Stomach (tissue), 9 donors: Measurements from ENCODE around the gene ZNF595. TPM values are rescaled to one million over a fixed set of nuclear protein-coding genes. Genes with fewer than 3 reads are reported as not detected.

Experiments
- DNase-seq, 2 donors: peaks; one replicate each; pipeline versions ENCODE4 v3.0.0 to v3.0.0-alpha.2; 2013 to 2019
- H3K27ac ChIP-seq, 5 donors: fragments of 200-600 bp in 4 of 5; sonication (generic) in 4 of 5; one replicate each; pipeline ENCODE4 v1.5.1; 2013 to 2019; ENCODE audit warnings: mild to moderate bottlenecking in 1 of 5, moderate library complexity in 1 of 5
- H3K27me3 ChIP-seq, 3 donors: fragments of 200-600 bp; sonication (generic); one replicate each; pipeline ENCODE4 v1.5.1; 2017 to 2019; ENCODE audit warnings: mixed run types in 1 of 3
- H3K36me3 ChIP-seq, 4 donors: fragments of 200-600 bp; sonication (generic); 1 replicate in 3 of 4; 2 replicates in 1 of 4; pipeline ENCODE4 v1.5.1; 2016 to 2019
- H3K4me1 ChIP-seq, 4 donors: fragments of 200-600 bp; sonication (generic); one replicate each; pipeline ENCODE4 v1.5.1; 2016 to 2019
- H3K4me3 ChIP-seq, 4 donors: fragments of 200-600 bp; sonication (generic) in 3 of 4; one replicate each; pipeline ENCODE4 v1.5.1; 2016 to 2019; ENCODE audit warnings: mild to moderate bottlenecking in 1 of 4
- H3K9me3 ChIP-seq, 4 donors: fragments of 200-600 bp; sonication (generic); one replicate each; pipeline ENCODE4 v1.5.1; 2016 to 2019
- CTCF ChIP-seq, 7 experiments: fragments of 450-650 bp in 4 of 7; fragments of 200-600 bp in 3 of 7; sonication (generic) in 3 of 7; IDR thresholded peaks; one replicate each; pipeline ENCODE4 v1.5.1; 2016 to 2019; ENCODE audit warnings: antibody characterized with exemption in 7 of 7, control low read depth in 2 of 7, mild to moderate bottlenecking in 1 of 7
- EP300 ChIP-seq: sonication (generic); formaldehyde crosslinking; IDR thresholded peaks from one replicate; pipeline ENCODE4 v1.6.1; 2017; ENCODE audit warnings: antibody characterized with exemption
- POLR2A ChIP-seq, 4 donors: fragments of 450-650 bp; IDR thresholded peaks; one replicate each; pipeline ENCODE4 v1.6.1; 2016; ENCODE audit warnings: antibody characterized with exemption in 4 of 4, control low read depth in 2 of 4, mild to moderate bottlenecking in 1 of 4, moderate library complexity in 1 of 4
- POLR2AphosphoS5 ChIP-seq, 3 donors: sonication (generic); formaldehyde crosslinking; IDR thresholded peaks; one replicate each; pipeline ENCODE4 v1.6.1; 2016; ENCODE audit warnings: antibody characterized with exemption in 3 of 3
- WGBS, 5 donors: extraction: QIAGEN DNeasy Blood & Tissue Kit in 3 of 5; methylation state at CpG; one replicate each; pipeline versions ENCODE4 v1.1.5 to v1.1.7; 2013 to 2018; 5-methylcytosine and 5-hydroxymethylcytosine counted together
- intact Hi-C: fragments of 100-400 bp; cut with DNase I; formaldehyde crosslinking; loops from one replicate; pipeline ENCODE4 v1.15.1; 2023; ENCODE audit warnings: low total_unique reads
- polyA plus RNA-seq, 3 donors: library from polyadenylated mRNA; stranded (reverse); fragments of 200-250 nt; gene quantifications; one replicate each; pipeline ENCODE4 v1.2.3, GENCODE V29; 2013
- total RNA-seq, 5 donors: library from RNA; depleted of rRNA; stranded (reverse); fragments of >200 nt; gene quantifications; one replicate each; pipeline versions ENCODE4 v1.1.0 to v1.2.3, GENCODE V29; 2014 to 2016
- donor health status: healthy with polysubstance abuse.
- donor health status: Bipolar disorder and iron deficiency.
- donor health status: healthy.

The ZNF595 gene
- total and polyA plus RNA-seq, 8 donors, result 4.5 to 58.3 (median 9.1) TPM

DNA sequence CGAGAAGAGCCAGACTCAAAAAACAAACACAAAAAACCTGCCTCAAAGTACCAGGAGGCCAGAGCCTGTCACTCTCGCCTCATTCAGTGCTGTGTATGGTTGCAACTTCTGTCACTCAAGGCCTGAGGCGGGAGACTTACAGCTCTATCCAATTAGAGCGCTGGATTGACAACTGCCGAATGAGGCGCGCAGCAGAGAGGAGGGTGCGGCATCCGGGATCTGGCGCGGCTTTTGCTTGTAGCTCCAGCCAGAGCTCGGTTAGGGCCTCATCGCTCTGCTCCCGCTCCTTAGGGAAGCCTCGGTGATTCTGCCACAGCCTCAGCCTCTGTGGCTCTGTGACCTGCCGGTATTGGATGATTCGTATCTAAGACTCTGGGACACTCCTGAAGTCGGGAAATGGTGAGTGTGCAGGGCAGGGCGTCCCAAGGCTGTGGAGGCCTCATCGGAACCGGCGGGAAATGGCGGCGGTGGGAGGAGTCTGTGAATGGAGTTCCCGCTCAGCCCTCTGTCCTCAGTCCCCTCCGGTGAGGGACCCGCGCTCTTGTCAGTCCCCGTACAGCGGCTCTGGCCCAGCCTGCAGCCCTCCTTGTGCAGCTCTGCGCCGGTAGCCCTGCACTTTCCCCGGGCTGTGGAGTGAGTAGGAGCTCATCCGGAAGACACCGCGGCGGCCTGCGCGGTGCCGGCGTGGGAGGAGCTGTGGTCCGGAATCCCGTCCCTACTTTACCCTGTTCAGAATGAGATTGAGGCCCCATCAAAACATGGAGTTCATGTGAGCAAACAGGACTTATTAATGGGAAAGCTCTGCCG, 71.4 kb downstream of the ZNF595 start, which contains the start of gene ZNF718:
Gene ZNF718, plus strand, starts transcription at position 227 of the 807 bp plus-strand sequence. Its CDS starts 170 bp downstream, at position 397.
- TF ChIP-seq POLR2A (IDR thresholded peaks at IDR 0.05) (peak in 2 of 4 donors; percentile 41 to 67), EP300 (no peak), POLR2AphosphoS5 (IDR thresholded peaks at IDR 0.05) (peak; percentile 57 to 88 (median 81)), CTCF (IDR thresholded peaks at IDR 0.05) (no peak)
- Histone ChIP-seq H3K9me3 (peaks cover 0 to 58% (median 20%) of the 10 kb centered on the region in 4 donors), H3K4me3 (peak within 1 kb of the TSS; percentile 67 to 88 (median 84)), H3K36me3 (peaks cover 4 to 24% (median 23%) of the 10 kb centered on the region in 4 donors), H3K4me1 (peaks cover 6 to 19% (median 16%) of the 10 kb centered on the region in 4 donors), H3K27me3 (no peaks in the 10 kb centered on the region), H3K27ac (peak within 1 kb of the TSS; percentile 84 to 96 (median 93))
- 0 to 9% (median 0%) methylated on average over 13 to 44 of the region's 44 CpGs for WGBS, 5 donors
- intact Hi-C loops, result no loop called here
- DNase-seq, result peak; percentile 95 to 98

- no peak for TF ChIP-seq POLR2AphosphoS5 (IDR thresholded peaks at IDR 0.05)
- no peak for TF ChIP-seq CTCF (IDR thresholded peaks at IDR 0.05)
- no peak for TF ChIP-seq EP300
- no peak for TF ChIP-seq POLR2A (IDR thresholded peaks at IDR 0.05)
- Histone ChIP-seq H3K4me1 (peaks cover 6 to 19% (median 16%) of the 10 kb centered on the region in 4 donors), H3K27ac (peak overlapping the region; percentile 84 to 96 (median 93)), H3K27me3 (no peaks in the 10 kb centered on the region), H3K4me3 (peak overlapping the region; percentile 67 to 88 (median 84)), H3K9me3 (peaks cover 0 to 58% (median 19%) of the 10 kb centered on the region in 4 donors), H3K36me3 (peaks cover 4 to 24% (median 23%) of the 10 kb centered on the region in 4 donors)
- DNase-seq, result peak; percentile 47 to 80
- intact Hi-C loops, result no loop called here
- 1 to 19% (median 1%) methylated on average over 20 to 30 of the region's 30 CpGs for WGBS, 5 donors
Measured at GRCh38 chr4:125091-125771, 72.1 kb downstream of the ZNF595 start.

DNA sequence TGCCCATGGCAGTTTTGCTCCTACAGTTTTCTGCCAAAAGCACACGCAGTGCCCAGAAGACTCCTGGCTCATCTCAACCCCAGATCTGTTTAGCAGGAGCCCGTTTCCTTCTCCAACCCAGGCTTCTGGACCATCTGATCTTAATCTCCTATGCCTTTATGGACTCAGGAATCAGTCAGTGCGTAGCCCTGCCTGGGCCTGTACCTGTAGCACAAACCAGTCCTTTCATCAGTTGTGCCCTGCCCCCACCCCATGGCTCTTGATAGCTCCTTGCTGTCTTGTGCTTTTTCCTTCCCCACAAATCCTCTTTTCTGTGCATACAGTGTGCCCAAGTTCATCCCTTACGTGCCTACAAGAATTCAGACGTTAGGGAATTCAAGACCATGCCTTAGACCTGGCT, 72.7 kb downstream of the ZNF595 start:
- peak overlapping the region; percentile 67 to 88 (median 84) for H3K4me3 ChIP-seq
- TF ChIP-seq POLR2A (IDR thresholded peaks at IDR 0.05) (no peak), EP300 (no peak)
- peaks cover 0 to 59% (median 16%) of the 10 kb centered on the region in 4 donors for H3K9me3 ChIP-seq
- peak overlapping the region in 4 of 5 donors; percentile 84 to 96 (median 92) for H3K27ac ChIP-seq
- H3K4me1 ChIP-seq, result peaks cover 6 to 19% (median 16%) of the 10 kb centered on the region in 4 donors
- no peaks in the 10 kb centered on the region for H3K27me3 ChIP-seq
- peaks cover 4 to 25% (median 23%) of the 10 kb centered on the region in 4 donors for H3K36me3 ChIP-seq
- intact Hi-C loops, result no loop called here
- peak in 1 of 2 donors; percentile 21 for DNase-seq
- WGBS, 5 donors, result 47 to 71% (median 57%) methylated on average over 5 of the region's 5 CpGs

- no peak for TF ChIP-seq CTCF (IDR thresholded peaks at IDR 0.05)
- TF ChIP-seq POLR2A (IDR thresholded peaks at IDR 0.05), result no peak
- intact Hi-C loops, result no loop called here
- peaks cover 0 to 86% (median 40%) of the 10 kb centered on the region in 4 donors for H3K9me3 ChIP-seq
- H3K36me3 ChIP-seq, result peaks cover 23 to 74% (median 58%) of the 10 kb centered on the region in 4 donors
- no peaks in the 10 kb centered on the region for H3K27me3 ChIP-seq
- no peak for DNase-seq
- no peak overlapping the region for H3K27ac ChIP-seq
- 90% methylated on average over 1 of the region's 1 CpG; no CpG with 5 or more reads in 4 of the 5 donors for WGBS, 5 donors
- no peak overlapping the region for H3K4me3 ChIP-seq
- H3K4me1 ChIP-seq, result no peaks in the 10 kb centered on the region
Measured at GRCh38 chr4:132483-132882, 79.4 kb downstream of the ZNF595 start.

Other genes with a start within 250 kb of the ZNF595 start
- 10 to 100 TPM in 2 of 5 donors, 1 to 10 TPM in 2, under 1 TPM in 1; 0.58 to 18.2 (median 7.1) TPM for gene ZNF718, start 71.2 kb downstream of the ZNF595 start, total RNA-seq
- 1 to 10 TPM in 1 of 3 donors, under 1 TPM in 2; 0.61 to 1.5 (median 0.68) TPM for gene ZNF718, start 71.2 kb downstream of the ZNF595 start, polyA plus RNA-seq